Activated CD4-positive, alpha-beta T cell treated with anti-CD3 and anti-CD28 coated beads for 36 hours (primary cell): ENCODE measurements around the gene HDC. TPM values are rescaled to one million over a fixed set of nuclear protein-coding genes. Genes with fewer than 3 reads are reported as not detected.

Experiments used
- ATAC-seq: fragments of 200-7000 bp; cut with Tn5 transposase; one replicate; pipeline ENCODE4 v1.10.0; 2021; ENCODE audit warnings: mild to moderate bottlenecking, moderate library complexity
- CTCF ChIA-PET: fragments of 350-600 bp; sonication (Branson Sonifier 250); formaldehyde crosslinking; loops from one replicate; lab custom pipeline; 2021; ENCODE audit warnings: antibody characterized with exemption; lab: Charles Lee
- POLR2A ChIA-PET: fragments of 350-600 bp; sonication (Branson Sonifier 250); formaldehyde crosslinking; loops from one replicate; lab custom pipeline; 2021; ENCODE audit warnings: antibody characterized with exemption, inconsistent platforms; lab: Charles Lee
- DNase-seq: peaks from one replicate; pipeline ENCODE4 v3.0.0-alpha.2; 2020
- H3K27ac Mint-ChIP-seq: one replicate; pipeline ENCODE4 v1.8.0; 2021; ENCODE audit warnings: mixed read lengths
- H3K27me3 Mint-ChIP-seq: one replicate; pipeline ENCODE4 v1.8.0; 2021; ENCODE audit warnings: mixed read lengths
- H3K36me3 Mint-ChIP-seq: one replicate; pipeline ENCODE4 v1.8.0; 2021; ENCODE audit warnings: low read depth, mixed read lengths
- H3K4me1 Mint-ChIP-seq: one replicate; pipeline ENCODE4 v1.8.0; 2021; ENCODE audit warnings: mixed read lengths
- H3K4me3 Mint-ChIP-seq: one replicate; pipeline ENCODE4 v1.8.0; 2021; ENCODE audit warnings: mild to moderate bottlenecking, moderate library complexity, mixed read lengths
- H3K9me3 Mint-ChIP-seq: one replicate; pipeline ENCODE4 v1.8.0; 2021; ENCODE audit warnings: low read depth, mixed read lengths
- intact Hi-C, 2 experiments: fragments of 100-400 bp; cut with DNase I in 1 of 2; cut with micrococcal nuclease in 1 of 2; formaldehyde crosslinking; loops; one replicate each; pipeline versions ENCODE4 v1.14.2 to v1.15.1; 2022 to 2024; cut with DNase I, micrococcal nuclease
- total RNA-seq, 2 experiments: library from RNA; stranded (reverse); gene quantifications; one replicate each; pipeline ENCODE4 v1.2.3, GENCODE V29; 2021

Gene HDC
- total RNA-seq, 2 experiments from 2014 or later = 0.18 to 0.32 TPM

- H3K4me3 Mint-ChIP-seq = no peak overlapping the region
- intact Hi-C loops = no loop called here
- CTCF ChIA-PET = interaction anchor here (0.7 to 1.6 kb wide), 6 partner anchors 10 to 624 kb away, joined by 3 to 7 read pairs (median 5); no protein-coding TSS in a partner anchor
- peaks cover 23% of the 10 kb centered on the region for H3K4me1 Mint-ChIP-seq
- ATAC-seq (no peak), DNase-seq (no peak)
- H3K9me3 Mint-ChIP-seq = no peaks in the 10 kb centered on the region
- H3K27ac Mint-ChIP-seq = peak overlapping the region; percentile 34
- no peaks in the 10 kb centered on the region for H3K27me3 Mint-ChIP-seq
- peaks cover 19% of the 10 kb centered on the region for H3K36me3 Mint-ChIP-seq
- POLR2A ChIA-PET = interaction anchor here (0.7 kb wide), 1 partner anchor 1508 kb away, joined by 4 read pairs; no protein-coding TSS in a partner anchor
These were observed 13.0 kb upstream of the HDC start for GRCh38 chr15:50278496-50278895.

DNA sequence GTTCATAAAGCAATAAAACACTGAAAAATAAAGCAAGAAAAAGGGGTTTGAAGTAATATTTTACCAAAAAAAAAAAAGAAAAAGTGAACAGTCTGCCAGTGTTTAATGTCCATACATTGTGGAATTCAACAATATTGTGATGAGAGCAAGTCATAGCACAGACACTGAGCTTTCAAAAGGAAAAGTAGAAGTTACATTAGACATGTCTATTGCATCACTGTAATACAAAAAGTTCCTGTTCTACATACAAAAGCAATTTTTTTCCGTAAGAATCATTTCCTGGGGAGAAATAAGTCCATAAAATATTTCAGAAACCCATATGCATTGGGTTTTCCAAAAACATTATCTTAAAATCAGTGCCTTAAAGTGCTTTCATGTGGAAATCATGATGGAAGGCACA, 11.8 kb upstream of the HDC start:
- ATAC-seq (no peak), DNase-seq (no peak)
- ChIA-PET POLR2A (no interaction called here), CTCF (interaction anchor here (1.6 kb wide), 1 partner anchor 9 kb away, joined by 7 read pairs; no protein-coding TSS in a partner anchor)
- Mint-ChIP-seq H3K4me3 (no peak overlapping the region), H3K27me3 (no peaks in the 10 kb centered on the region), H3K27ac (no peak overlapping the region), H3K36me3 (peaks cover 19% of the 10 kb centered on the region), H3K9me3 (no peaks in the 10 kb centered on the region), H3K4me1 (peaks cover 23% of the 10 kb centered on the region)
- intact Hi-C loops = no loop called here

- no peak for DNase-seq
- Mint-ChIP-seq H3K27me3 (no peaks in the 10 kb centered on the region), H3K9me3 (no peaks in the 10 kb centered on the region), H3K4me1 (peaks cover 23% of the 10 kb centered on the region), H3K4me3 (no peak overlapping the region), H3K36me3 (peaks cover 19% of the 10 kb centered on the region), H3K27ac (peak overlapping the region; percentile 41)
- intact Hi-C loops = loop anchor here in 1 of 2 experiments (1.0 to 2.0 kb wide), 2 partner anchors 14 to 27 kb away; no protein-coding TSS in a partner anchor
- ChIA-PET CTCF (interaction anchor here (0.8 to 1.2 kb wide), 2 partner anchors 15 to 40 kb away, joined by 3 read pairs; no protein-coding TSS in a partner anchor), POLR2A (no interaction called here)
- peak; percentile 65 for ATAC-seq
These were observed 10.4 kb upstream of the HDC start for GRCh38 chr15:50275908-50276307.

DNA sequence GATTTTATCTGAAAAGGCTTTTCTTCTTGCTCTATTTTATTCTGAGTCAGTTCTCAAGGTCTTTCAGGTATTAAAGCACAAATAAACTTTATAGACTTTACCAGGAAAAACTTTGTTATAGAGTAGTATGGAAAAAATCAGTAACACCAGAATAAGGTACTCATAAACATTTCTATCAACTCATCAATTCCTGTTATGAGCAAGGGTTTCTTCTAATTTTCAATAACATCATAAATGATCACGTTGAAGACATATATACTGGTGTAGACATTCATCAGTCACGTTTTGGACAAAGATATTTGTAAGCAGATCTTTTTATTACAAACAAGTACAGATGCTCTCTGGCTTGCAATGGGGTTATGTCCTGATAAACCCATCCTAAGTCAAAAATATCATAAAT, 9.6 kb upstream of the HDC start:
- Mint-ChIP-seq H3K36me3 (peaks cover 13% of the 10 kb centered on the region), H3K4me1 (peaks cover 23% of the 10 kb centered on the region), H3K27me3 (no peaks in the 10 kb centered on the region), H3K27ac (peak overlapping the region; percentile 37), H3K4me3 (no peak overlapping the region), H3K9me3 (no peaks in the 10 kb centered on the region)
- intact Hi-C loops = loop anchor here in 1 of 2 experiments (1.0 to 2.0 kb wide), 2 partner anchors 13 to 26 kb away; no protein-coding TSS in a partner anchor
- CTCF ChIA-PET = interaction anchor here (1.0 kb wide), 1 partner anchor 41 kb away, joined by 3 read pairs; no protein-coding TSS in a partner anchor
- DNase-seq (no peak), ATAC-seq (peak; percentile 69)
- POLR2A ChIA-PET = no interaction called here

GRCh38 chr15:50267577-50267976, 2.1 kb upstream of the HDC start:
- Mint-ChIP-seq H3K27me3 (peaks cover 5% of the 10 kb centered on the region), H3K27ac (no peak overlapping the region), H3K4me3 (no peak overlapping the region), H3K36me3 (no peaks in the 10 kb centered on the region), H3K9me3 (peaks cover 5% of the 10 kb centered on the region), H3K4me1 (peaks cover 19% of the 10 kb centered on the region)
- intact Hi-C loops = no loop called here
- DNase-seq (no peak), ATAC-seq (no peak)
- ChIA-PET CTCF (no interaction called here), POLR2A (no interaction called here)

- Mint-ChIP-seq H3K4me3 (no peak overlapping the region), H3K27me3 (peaks cover 5% of the 10 kb centered on the region), H3K27ac (peak overlapping the region; percentile 95), H3K36me3 (no peaks in the 10 kb centered on the region), H3K9me3 (peaks cover 5% of the 10 kb centered on the region), H3K4me1 (peaks cover 62% of the 10 kb centered on the region)
- peak; percentile 59 for ATAC-seq
- ChIA-PET CTCF (interaction anchor here (0.8 to 4.8 kb wide), 4 partner anchors 11 to 46 kb away, joined by 3 to 32 read pairs (median 3); no protein-coding TSS in a partner anchor), POLR2A (interaction anchor here (1.1 to 3.4 kb wide), 2 partner anchors 13 to 83 kb away, joined by 3 to 34 read pairs; no protein-coding TSS in a partner anchor)
- intact Hi-C loops = loop anchor here (1.0 to 5.0 kb wide), 5 partner anchors 13 to 1335 kb away; partner anchors contain the start of gene SPPL2A (in 1 of the 2)
- peak; percentile 72 for DNase-seq
These were observed 3.0 kb downstream of the HDC start for GRCh38 chr15:50262533-50262932.

GRCh38 chr15:50261981-50262380, 3.5 kb downstream of the HDC start:
- H3K36me3 Mint-ChIP-seq = no peaks in the 10 kb centered on the region
- no peak overlapping the region for H3K4me3 Mint-ChIP-seq
- peaks cover 2% of the 10 kb centered on the region for H3K27me3 Mint-ChIP-seq
- peak overlapping the region; percentile 95 for H3K27ac Mint-ChIP-seq
- intact Hi-C loops = loop anchor here (1.0 to 5.0 kb wide), 7 partner anchors 13 to 1335 kb away; partner anchors contain the start of genes SLC27A2 (in 1 of the 2) and SPPL2A (in 1 of the 2)
- POLR2A ChIA-PET = interaction anchor here (1.1 to 3.4 kb wide), 3 partner anchors 13 to 127 kb away, joined by 3 to 34 read pairs (median 11); no protein-coding TSS in a partner anchor
- DNase-seq (peak; percentile 45), ATAC-seq (peak; percentile 28)
- H3K4me1 Mint-ChIP-seq = peaks cover 65% of the 10 kb centered on the region
- peaks cover 1% of the 10 kb centered on the region for H3K9me3 Mint-ChIP-seq
- CTCF ChIA-PET = interaction anchor here (0.6 to 4.8 kb wide), 4 partner anchors 12 to 98 kb away, joined by 3 to 32 read pairs (median 3); no protein-coding TSS in a partner anchor

DNA sequence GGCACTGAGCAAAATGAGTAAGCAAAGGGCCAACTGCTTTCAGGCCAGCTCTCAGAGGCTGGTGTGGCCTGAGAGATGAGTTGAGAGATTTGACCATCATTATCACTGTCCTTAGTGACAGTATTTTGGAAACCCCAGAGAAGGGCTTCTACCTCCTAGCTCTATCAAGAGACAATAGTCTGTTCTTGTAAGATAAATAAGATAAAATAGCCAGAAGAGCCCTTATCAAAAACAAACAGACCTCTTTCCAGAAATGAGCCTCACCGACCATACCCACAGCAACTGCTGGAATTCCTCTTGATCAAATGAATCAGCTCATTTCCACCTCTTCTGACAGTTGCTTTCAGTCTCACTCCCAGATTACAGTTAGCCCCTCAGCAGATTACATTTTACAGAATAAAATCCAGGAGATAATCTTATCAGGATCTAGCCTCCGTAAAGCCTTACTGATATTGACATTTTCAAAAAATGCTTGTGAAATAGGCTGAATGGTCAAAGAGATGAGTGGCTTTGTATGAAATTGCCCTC, 4.5 kb downstream of the HDC start:
- intact Hi-C loops = loop anchor here (1.0 to 5.0 kb wide), 9 partner anchors 12 to 1334 kb away; partner anchors contain the start of genes GABPB1 (in 1 of the 2), SLC27A2 (in 1 of the 2) and SPPL2A (in 1 of the 2)
- DNase-seq = no peak
- POLR2A ChIA-PET = interaction anchor here (1.5 to 3.4 kb wide), 5 partner anchors 12 to 126 kb away, joined by 5 to 34 read pairs (median 11); no protein-coding TSS in a partner anchor

GRCh38 chr15:50259276-50259675, 6.2 kb downstream of the HDC start:
- intact Hi-C loops = no loop called here
- POLR2A ChIA-PET = interaction anchor here (0.6 to 0.7 kb wide), 3 partner anchors 11 to 75 kb away, joined by 3 to 4 read pairs (median 3); no protein-coding TSS in a partner anchor
- CTCF ChIA-PET = interaction anchor here (0.6 to 4.8 kb wide), 4 partner anchors 11 to 125 kb away, joined by 3 to 32 read pairs (median 4); no protein-coding TSS in a partner anchor

More for the DNA sequence above, 4.5 kb downstream of the HDC start:
- Mint-ChIP-seq H3K27me3 (no peaks in the 10 kb centered on the region), H3K36me3 (no peaks in the 10 kb centered on the region), H3K27ac (peak overlapping the region; percentile 95), H3K4me3 (peak overlapping the region; percentile 37), H3K4me1 (peaks cover 69% of the 10 kb centered on the region), H3K9me3 (no peaks in the 10 kb centered on the region)
- ATAC-seq = peak; percentile 17
- CTCF ChIA-PET = interaction anchor here (0.7 to 4.8 kb wide), 6 partner anchors 13 to 118 kb away, joined by 3 to 32 read pairs (median 4); no protein-coding TSS in a partner anchor

GRCh38 chr15:50257924-50258323, 7.6 kb downstream of the HDC start:
- peak; percentile 27 for ATAC-seq
- Mint-ChIP-seq H3K27me3 (no peaks in the 10 kb centered on the region), H3K4me3 (no peak overlapping the region), H3K27ac (peak overlapping the region; percentile 39), H3K9me3 (no peaks in the 10 kb centered on the region), H3K36me3 (no peaks in the 10 kb centered on the region), H3K4me1 (peaks cover 54% of the 10 kb centered on the region)
- ChIA-PET POLR2A (no interaction called here), CTCF (interaction anchor here (1.1 to 4.8 kb wide), 3 partner anchors 10 to 58 kb away, joined by 5 to 32 read pairs (median 6); no protein-coding TSS in a partner anchor)
- DNase-seq = no peak
- intact Hi-C loops = no loop called here

More at GRCh38 chr15:50259276-50259675, 6.2 kb downstream of the HDC start:
- ATAC-seq (no peak), DNase-seq (no peak)
- Mint-ChIP-seq H3K27me3 (no peaks in the 10 kb centered on the region), H3K4me1 (peaks cover 65% of the 10 kb centered on the region), H3K9me3 (no peaks in the 10 kb centered on the region), H3K4me3 (no peak overlapping the region), H3K27ac (peak overlapping the region; percentile 59), H3K36me3 (no peaks in the 10 kb centered on the region)

GRCh38 chr15:50257332-50257731, 8.2 kb downstream of the HDC start:
- no peaks in the 10 kb centered on the region for H3K9me3 Mint-ChIP-seq
- no peaks in the 10 kb centered on the region for H3K36me3 Mint-ChIP-seq
- DNase-seq (no peak), ATAC-seq (no peak)
- H3K4me3 Mint-ChIP-seq = no peak overlapping the region
- H3K27me3 Mint-ChIP-seq = no peaks in the 10 kb centered on the region
- ChIA-PET POLR2A (no interaction called here), CTCF (interaction anchor here (0.5 to 1.7 kb wide), 4 partner anchors 21 to 620 kb away, joined by 4 to 6 read pairs (median 5); no protein-coding TSS in a partner anchor)
- peaks cover 48% of the 10 kb centered on the region for H3K4me1 Mint-ChIP-seq
- intact Hi-C loops = no loop called here
- peak overlapping the region; percentile 59 for H3K27ac Mint-ChIP-seq
